Lower lobe of right lung (tissue), 2 donors: ENCODE measurements around the gene RAB43. TPM values are rescaled to one million over a fixed set of nuclear protein-coding genes. Genes with fewer than 3 reads are reported as not detected.
"Not testable (repeated sequence)": the region's sequence is repeated elsewhere in the genome, so short reads cannot be mapped to it uniquely, and the experiment has no call there.

ENCODE experiments used
- ATAC-seq, 2 donors: fragments of 200-7000 bp; cut with Tn5 transposase; one replicate each; pipeline ENCODE4 v1.9.1; 2020 to 2022; ENCODE audit warnings: mild to moderate bottlenecking in 2 of 2, moderate library complexity in 2 of 2
- DNase-seq: peaks from one replicate; pipeline ENCODE4 v3.0.0-alpha.2; 2020
- H3K27ac ChIP-seq: fragments of 200-600 bp; one replicate; pipeline ENCODE4 v1.8.0; 2022
- H3K27me3 ChIP-seq: fragments of 200-600 bp; one replicate; pipeline ENCODE4 v1.8.0; 2022; ENCODE audit warnings: low read depth
- H3K36me3 ChIP-seq: fragments of 200-600 bp; one replicate; pipeline ENCODE4 v1.8.0; 2022; ENCODE audit warnings: mild to moderate bottlenecking
- H3K4me1 ChIP-seq: fragments of 200-600 bp; one replicate; pipeline ENCODE4 v1.8.0; 2022
- H3K4me3 ChIP-seq: fragments of 200-600 bp; one replicate; pipeline ENCODE4 v1.8.0; 2022; ENCODE audit warnings: mild to moderate bottlenecking
- H3K9me3 ChIP-seq: fragments of 200-600 bp; one replicate; pipeline ENCODE4 v1.8.0; 2022
- CTCF ChIP-seq: fragments of 200-600 bp; IDR thresholded peaks from one replicate; pipeline ENCODE4 v1.8.0; 2022; ENCODE audit warnings: antibody characterized with exemption, mild to moderate bottlenecking
- intact Hi-C: fragments of 100-400 bp; cut with DNase I; formaldehyde crosslinking; loops from one replicate; pipeline ENCODE4 v1.11.0; 2022
- total RNA-seq: library from RNA; stranded (reverse); fragmentation: NEBNext Ultra II Directional; extraction: Animal tissue kit (Norgen Biotek cat#: 25700); gene quantifications from one replicate; pipeline ENCODE4 v1.2.1, GENCODE V29; 2021
- donor health status: DM: no; HTN: yes; CAD: no; lungs with severe emphysema.

RAB43 gene
- total RNA-seq, 1 donor from 2014 or later: 29.9 TPM

GRCh38 chr3:129100274-129100673 lies 21.3 kb downstream of the RAB43 start:
- Histone ChIP-seq H3K4me1 (no peaks in the 10 kb centered on the region), H3K27me3 (no peaks in the 10 kb centered on the region), H3K27ac (no peak overlapping the region), H3K4me3 (no peak overlapping the region), H3K9me3 (no peaks in the 10 kb centered on the region), H3K36me3 (peaks cover 28% of the 10 kb centered on the region)
- no peak for ATAC-seq
- DNase-seq: no peak
- intact Hi-C loops: no loop called here
- TF ChIP-seq CTCF: no peak

GRCh38 chr3:129095285-129095684 lies 26.3 kb downstream of the RAB43 start:
- H3K4me1 ChIP-seq: no peaks in the 10 kb centered on the region
- no peak overlapping the region for H3K4me3 ChIP-seq
- H3K36me3 ChIP-seq: peaks cover 51% of the 10 kb centered on the region
- H3K9me3 ChIP-seq: no peaks in the 10 kb centered on the region
- ATAC-seq (peak in 1 of 2 donors; percentile 38), DNase-seq (peak; percentile 30)
- no peak overlapping the region for H3K27ac ChIP-seq
- no peaks in the 10 kb centered on the region for H3K27me3 ChIP-seq
- TF ChIP-seq CTCF: no peak
- intact Hi-C loops: no loop called here

GRCh38 chr3:129088312-129088711 lies 33.3 kb downstream of the RAB43 start:
- H3K27ac ChIP-seq, H3K4me3 ChIP-seq, intact Hi-C loops, H3K27me3 ChIP-seq, DNase-seq, H3K9me3 ChIP-seq: not testable (repeated sequence)
- Histone ChIP-seq H3K36me3 (peaks cover 22% of the 10 kb centered on the region), H3K4me1 (peaks cover 10% of the 10 kb centered on the region)
- ATAC-seq: peak; percentile 5 to 6

GRCh38 chr3:129087904-129088303 lies 33.7 kb downstream of the RAB43 start:
- intact Hi-C loops, H3K27ac ChIP-seq, H3K27me3 ChIP-seq, H3K9me3 ChIP-seq, H3K4me3 ChIP-seq, DNase-seq: not testable (repeated sequence)
- Histone ChIP-seq H3K4me1 (peaks cover 10% of the 10 kb centered on the region), H3K36me3 (peaks cover 18% of the 10 kb centered on the region)
- ATAC-seq: peak; percentile 85 to 89

- Histone ChIP-seq H3K27me3 (no peaks in the 10 kb centered on the region), H3K4me1 (peaks cover 10% of the 10 kb centered on the region), H3K27ac (peak overlapping the region; percentile 82), H3K36me3 (peaks cover 12% of the 10 kb centered on the region), H3K9me3 (no peaks in the 10 kb centered on the region), H3K4me3 (no peak overlapping the region)
- intact Hi-C loops: no loop called here
- peak; percentile 24 to 55 for ATAC-seq
- TF ChIP-seq CTCF: no peak
- no peak for DNase-seq
Measured at GRCh38 chr3:129087138-129087702, 34.4 kb downstream of the RAB43 start.

- Histone ChIP-seq H3K27me3 (no peaks in the 10 kb centered on the region), H3K27ac (no peak overlapping the region), H3K9me3 (no peaks in the 10 kb centered on the region), H3K4me3 (no peak overlapping the region), H3K36me3 (no peaks in the 10 kb centered on the region), H3K4me1 (peaks cover 10% of the 10 kb centered on the region)
- ATAC-seq (no peak), DNase-seq (no peak)
- intact Hi-C loops: no loop called here
- TF ChIP-seq CTCF: no peak
Measured at GRCh38 chr3:129085818-129086217, 35.8 kb downstream of the RAB43 start.
